MV-4-11 (cell line): ENCODE measurements around the gene SLC4A11.

ENCODE experiments used
- DNase-seq: peaks from one replicate; lab custom pipeline; 2025; lab: John Stamatoyannopoulos, UW

Gene SLC4A11

GRCh38 chr20:3239026-3239866 lies at the start of gene SLC4A11:
Gene SLC4A11 (minus strand): TSS chr20:3239190. CDS start chr20:3239137, 53 bp downstream.
- DNase-seq = peak; percentile 70

GRCh38 chr20:3283222-3283820 lies 44.3 kb upstream of the SLC4A11 start:
- DNase-seq = no peak

- no peak for DNase-seq
Measured at GRCh38 chr20:3282271-3283221, 43.6 kb upstream of the SLC4A11 start.

DNA sequence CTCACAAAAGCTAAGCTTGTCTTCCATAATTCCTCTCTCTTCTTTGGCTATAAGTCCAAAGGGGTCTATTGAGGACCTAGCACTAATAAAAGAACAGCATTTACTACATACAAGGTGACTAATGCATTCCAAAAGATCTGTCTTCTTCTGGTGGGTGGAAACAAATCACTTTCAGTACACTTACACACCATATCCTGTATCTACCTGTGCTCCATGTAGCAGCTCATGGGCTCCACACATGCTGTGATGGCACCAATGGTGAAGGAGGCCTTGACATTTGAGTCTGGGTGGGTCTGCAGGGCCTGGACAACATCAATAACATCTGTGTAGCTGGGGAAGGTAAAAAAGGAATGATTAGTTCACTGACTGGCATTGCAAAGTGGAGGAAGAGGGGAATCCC lies 42.4 kb upstream of the SLC4A11 start:
- no peak for DNase-seq

DNA sequence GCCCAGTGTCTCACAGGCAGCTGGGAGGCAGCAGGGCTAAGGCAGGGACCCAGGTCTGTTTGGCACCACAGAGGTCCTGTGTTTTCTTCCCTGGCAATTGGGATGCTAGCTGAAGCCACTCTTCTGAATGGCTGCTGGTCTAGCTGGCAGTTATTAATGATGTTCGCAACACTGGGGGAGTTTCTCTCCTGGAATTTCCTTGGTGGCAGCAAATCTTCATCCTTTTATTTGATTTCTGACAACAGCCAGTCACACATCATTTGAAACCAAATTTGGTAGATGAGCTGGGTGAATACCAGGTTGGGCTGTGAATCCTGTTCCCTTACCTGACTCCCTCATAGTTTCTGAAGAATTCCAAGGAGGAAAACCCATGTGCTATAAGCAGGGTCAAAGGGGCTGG lies 40.8 kb upstream of the SLC4A11 start:
- DNase-seq = no peak

- DNase-seq = no peak
Measured at GRCh38 chr20:3277686-3278465, 38.9 kb upstream of the SLC4A11 start.

DNA sequence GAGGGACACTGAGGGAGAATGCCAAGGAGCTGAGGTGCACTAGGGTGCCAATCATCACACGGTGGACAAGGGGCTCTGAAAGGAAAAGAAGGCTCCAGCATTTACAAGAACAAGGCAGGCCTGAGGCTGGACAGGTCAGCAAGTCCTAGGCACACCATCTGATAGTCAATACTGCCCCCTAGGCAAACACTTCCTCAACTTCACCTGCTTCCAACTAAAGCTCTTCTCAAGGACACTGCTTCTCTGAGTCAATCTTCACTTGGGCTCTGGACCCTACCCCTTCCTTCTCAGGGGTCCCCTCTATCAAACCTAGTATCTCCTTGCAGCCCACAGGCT lies 37.7 kb upstream of the SLC4A11 start:
- DNase-seq = no peak

GRCh38 chr20:3275966-3276679 lies 37.1 kb upstream of the SLC4A11 start:
- DNase-seq = no peak

DNA sequence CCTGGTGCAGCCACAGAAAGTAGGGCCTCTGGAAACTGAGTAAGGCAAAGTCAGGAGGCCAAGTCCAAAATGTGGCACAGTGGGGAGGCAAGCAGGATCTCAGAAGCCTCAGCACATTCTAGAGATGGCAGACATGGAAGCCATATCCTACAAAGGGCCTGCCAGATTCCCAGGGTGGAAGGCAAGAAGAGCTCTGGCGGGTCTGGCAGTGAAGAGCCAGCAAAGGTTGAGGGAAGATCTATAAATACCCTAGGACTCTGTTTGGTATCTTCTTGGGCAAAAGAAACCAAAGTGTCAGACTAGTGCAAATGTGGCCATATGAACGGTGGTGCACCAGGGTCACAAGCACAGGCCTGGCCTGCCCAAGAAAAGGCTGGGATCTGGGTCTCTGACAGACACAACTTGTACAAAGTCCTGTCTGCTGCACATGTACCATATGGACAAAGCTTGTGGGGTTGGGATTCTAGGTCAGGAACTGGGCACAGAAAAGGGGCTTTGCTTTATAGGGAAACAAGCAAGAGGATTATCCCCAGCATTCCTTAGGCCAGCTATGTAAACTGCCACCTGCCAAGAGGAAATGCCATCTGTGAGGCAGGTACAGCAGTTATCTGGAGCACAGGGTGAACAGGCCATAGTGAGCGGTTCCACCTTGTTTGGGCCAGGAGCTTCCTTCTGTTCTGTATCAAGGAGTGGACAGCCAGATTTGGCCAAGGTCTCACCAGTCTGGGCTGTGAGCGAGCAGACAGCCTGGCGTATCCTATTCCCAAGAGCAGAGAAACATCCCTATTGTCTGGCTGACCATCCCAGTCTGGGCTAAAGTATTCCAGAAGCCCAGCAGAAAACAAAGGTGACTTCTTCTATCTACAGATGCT lies 36.3 kb upstream of the SLC4A11 start:
- no peak for DNase-seq

DNA sequence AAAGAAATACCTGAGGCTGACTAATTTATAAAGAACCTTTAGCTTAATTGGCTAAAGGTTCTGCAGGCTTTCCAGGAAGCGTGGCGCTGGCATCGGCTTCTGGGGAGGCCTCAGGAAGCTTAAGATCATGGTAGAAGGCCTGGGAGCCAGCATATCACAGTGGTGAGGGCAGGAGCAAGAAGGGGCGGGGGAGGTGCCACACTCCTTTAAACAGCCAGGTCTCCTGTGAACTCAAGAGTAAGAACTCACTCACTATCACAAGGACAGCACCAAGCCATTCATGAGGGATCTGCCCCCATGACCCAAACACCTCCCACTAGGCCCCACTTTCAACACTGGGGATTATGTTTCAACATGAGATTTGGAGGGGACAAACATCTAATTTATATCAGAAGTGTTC lies 34.4 kb upstream of the SLC4A11 start:
- DNase-seq = no peak

- no peak for DNase-seq
Measured at GRCh38 chr20:3270051-3270450, 31.1 kb upstream of the SLC4A11 start.

DNA sequence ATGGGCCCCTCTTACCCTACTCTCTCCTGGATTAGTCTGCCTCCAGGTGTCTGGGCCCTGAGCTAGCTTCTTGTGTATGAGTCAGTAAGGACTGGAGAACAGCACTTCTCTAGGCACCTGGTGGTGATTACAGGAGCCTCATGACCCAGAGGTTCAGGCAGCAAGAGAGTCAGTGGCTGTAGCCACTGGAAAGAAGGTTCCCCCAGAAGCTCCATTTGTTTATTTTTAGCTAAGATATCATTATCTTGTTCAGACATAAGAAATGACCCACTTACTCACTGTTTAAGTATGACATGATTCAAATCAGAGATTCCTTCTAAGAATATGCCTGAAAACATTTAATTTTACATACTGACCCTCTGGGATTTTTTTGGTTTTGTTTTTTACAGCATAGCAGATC lies 23.6 kb upstream of the SLC4A11 start:
- DNase-seq = no peak

- no peak for DNase-seq
Measured at GRCh38 chr20:3258429-3258828, 19.4 kb upstream of the SLC4A11 start.

- DNase-seq = no peak
Measured at GRCh38 chr20:3255728-3256127, 16.7 kb upstream of the SLC4A11 start.

GRCh38 chr20:3251806-3252205 lies 12.8 kb upstream of the SLC4A11 start:
- DNase-seq = no peak

DNA sequence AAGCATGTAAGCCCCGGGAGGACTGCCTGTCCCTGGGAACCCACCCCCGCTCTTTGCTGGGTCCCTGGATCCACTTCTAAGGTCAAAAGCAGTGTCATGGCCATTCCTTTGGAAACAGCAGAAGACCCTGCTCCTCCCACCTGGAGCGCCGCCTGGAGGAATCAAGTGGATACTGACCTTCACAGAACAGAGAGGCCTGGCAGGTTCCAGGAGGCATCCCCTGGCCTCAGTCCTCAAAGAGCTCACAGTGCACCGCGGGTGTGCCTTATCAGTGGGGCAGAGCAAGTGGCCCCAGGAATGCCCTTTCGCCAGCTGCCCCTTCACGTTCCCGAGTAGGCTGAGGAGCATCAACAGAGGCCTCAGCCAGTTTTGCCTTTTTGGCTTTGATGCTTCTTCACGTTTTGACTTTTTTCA lies 11.1 kb upstream of the SLC4A11 start:
- DNase-seq = no peak

- no peak for DNase-seq
Measured at GRCh38 chr20:3248993-3249347, 10.0 kb upstream of the SLC4A11 start.

- DNase-seq = peak; percentile 31
Measured at GRCh38 chr20:3248167-3248992, 9.4 kb upstream of the SLC4A11 start.

DNA sequence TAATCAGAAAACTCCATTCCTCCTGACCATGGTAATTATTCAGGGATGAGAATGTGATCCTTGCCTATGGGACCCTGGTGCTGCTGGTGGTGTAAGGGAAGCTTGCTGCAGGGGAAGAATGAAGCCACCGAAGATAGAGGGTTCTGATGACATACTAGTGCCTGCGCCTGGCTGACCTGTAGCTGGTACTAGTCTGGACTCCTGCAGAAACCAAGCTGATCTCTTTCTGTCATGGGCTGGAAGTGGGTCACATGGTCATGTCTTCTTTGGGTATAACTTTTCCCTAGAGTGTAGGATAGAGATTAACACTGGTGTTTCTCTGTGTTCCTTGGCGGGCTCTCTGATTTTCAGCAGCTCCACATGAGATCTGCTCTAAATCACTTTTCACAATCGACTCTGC lies 8.6 kb upstream of the SLC4A11 start:
- DNase-seq = no peak
